GM12878 (cell line): ENCODE results near the gene GOLIM4. TPM values are rescaled to one million over a fixed set of nuclear protein-coding genes. Genes with fewer than 3 reads are reported as not detected.
A peak's percentile ranks its signal among the peaks of the same experiment; 100 is the strongest.

ENCODE experiments used
- ATAC-seq: fragments of 200-7000 bp; cut with Tn5 transposase; 3 replicates; pipeline ENCODE4 v1.9.1; 2020; ENCODE audit warnings: mild to moderate bottlenecking, moderate library complexity
- BruUV-seq: library from RNA; stranded (reverse); fragments of 400-500 nt; replicated peaks from 2 replicates; lab custom pipeline; 2021; lab: Mats Ljungman, UMichigan
- CTCF ChIA-PET: fragments of 300-600 bp; sonication (Branson Sonifier 250); formaldehyde crosslinking; extraction: SDS; loops from one replicate; lab custom pipeline; 2021; ENCODE audit warnings: inconsistent platforms; lab: Yijun Ruan, JAX
- POLR2A ChIA-PET: fragments of 350-600 bp; formaldehyde crosslinking; extraction: SDS; loops from one replicate; lab custom pipeline; 2021; ENCODE audit warnings: inconsistent platforms; lab: Charles Lee
- RAD21 ChIA-PET: fragments of 300-600 bp; sonication (Branson Sonifier 250); formaldehyde crosslinking; loops from one replicate; lab custom pipeline; 2023; ENCODE audit warnings: antibody characterized with exemption; ENCODE audit not compliant: unreplicated experiment; lab: Charles Lee
- SMC1A ChIA-PET: fragments of 300-600 bp; sonication (Branson Sonifier 250); formaldehyde crosslinking; loops from one replicate; lab custom pipeline; 2023; ENCODE audit not compliant: unreplicated experiment, uncharacterized antibody; lab: Charles Lee
- DNase-seq: peaks from one replicate; pipeline ENCODE4 v3.0.0-alpha.2; 2011; ENCODE audit warnings: low read depth, low spot score
- FAIRE-seq: peaks from 3 replicates; lab custom pipeline; 2011; peaks lifted over from hg19 to GRCh38; lab: Jason Lieb, UNC
- H2AFZ ChIP-seq: 2 replicates; pipeline ENCODE4 v1.6.0; 2011; ENCODE audit warnings: low read depth, low read length, control low read depth; ENCODE audit not compliant: control insufficient read depth
- H3K27ac ChIP-seq: 2 replicates; pipeline ENCODE4 v1.5.1; 2011; ENCODE audit warnings: control low read depth; ENCODE audit not compliant: control insufficient read depth, insufficient read depth
- H3K27me3 ChIP-seq, 2 experiments: replicated peaks in 1 of 2; 2 replicates each; pipeline versions ENCODE4 v1.6.0 to v1.6.1; 2011; ENCODE audit warnings: low read length in 1 of 2; ENCODE audit not compliant: control insufficient read depth in 2 of 2, insufficient read depth in 2 of 2
- H3K36me3 ChIP-seq, 2 experiments: 2 replicates each; pipeline ENCODE4 v1.5.1; 2011; ENCODE audit warnings: low read length in 1 of 2; ENCODE audit not compliant: control insufficient read depth in 2 of 2, insufficient read depth in 2 of 2
- H3K4me1 ChIP-seq: 2 replicates; pipeline ENCODE4 v1.6.1; 2011; ENCODE audit warnings: mild to moderate bottlenecking, low read length, moderate library complexity, mixed read lengths; ENCODE audit not compliant: control insufficient read depth, insufficient read depth
- H3K4me2 ChIP-seq: 2 replicates; pipeline ENCODE4 v1.6.0; 2011; ENCODE audit warnings: control low read depth; ENCODE audit not compliant: control insufficient read depth, insufficient read depth
- H3K4me3 ChIP-seq: fragments of 200-600 bp; sonication (generic); 2 replicates; pipeline ENCODE4 v1.5.1; 2016
- H3K79me2 ChIP-seq: 2 replicates; pipeline ENCODE4 v1.6.0; 2011; ENCODE audit warnings: low read length; ENCODE audit not compliant: control insufficient read depth, insufficient read depth
- H3K9ac ChIP-seq: 2 replicates; pipeline ENCODE4 v1.8.0; 2011; ENCODE audit warnings: low read length, control low read depth, mixed read lengths; ENCODE audit not compliant: control insufficient read depth, insufficient read depth
- H3K9me3 ChIP-seq: replicated peaks from 3 replicates; pipeline ENCODE4 v1.5.1; 2011; ENCODE audit warnings: mild to moderate bottlenecking, low read length; ENCODE audit not compliant: control insufficient read depth, insufficient read depth
- H4K20me1 ChIP-seq: 2 replicates; pipeline ENCODE4 v1.6.0; 2011; ENCODE audit not compliant: control insufficient read depth, insufficient read depth
- RAD21 ChIP-seq: IDR thresholded peaks from 2 replicates; pipeline ENCODE4 v1.6.1; 2011; ENCODE audit warnings: mild to moderate bottlenecking, low read depth, low read length, moderate library complexity; ENCODE audit not compliant: insufficient read depth
- RELA ChIP-seq: fragments of 450-650 bp; IDR thresholded peaks from 2 replicates; pipeline ENCODE4 v1.8.0; 2014; ENCODE audit warnings: borderline replicate concordance; ENCODE audit not compliant: partially characterized antibody
- SMC3 ChIP-seq: IDR thresholded peaks from 2 replicates; pipeline ENCODE4 v1.6.1; 2011; ENCODE audit warnings: low read length, improper control_type of control experiment, borderline replicate concordance
- WGBS: methylation state at CpG from one replicate; pipeline ENCODE4 v1.1.6; 2016; ENCODE audit warnings: low lambda C conversion rate; ENCODE audit not compliant: insufficient replicate concordance, insufficient coverage; ENCODE audit errors: missing lambda C conversion rate; 5-methylcytosine and 5-hydroxymethylcytosine counted together
- in situ Hi-C: fragments of 300-500 bp; cut with MboI; formaldehyde crosslinking; loops from 9 replicates; pipeline ENCODE4 v1.14.3; 2018; ENCODE audit warnings: mixed read lengths
- intact Hi-C: fragments of 100-400 bp; cut with micrococcal nuclease; formaldehyde crosslinking; loops from one replicate; pipeline ENCODE4 v1.14.2; 2022; ENCODE audit not compliant: unreplicated experiment
- polyA plus RNA-seq, 11 experiments: library from polyadenylated mRNA; depleted of rRNA in 4 of 11; unstranded in 6 of 11; stranded (reverse) in 5 of 11; fragments of >200 nt; fragmentation: Nextera tagmentation in 4 of 11; fragmentation: Illumina TruSeq in 1 of 11; extraction: Ambion mirVana in 4 of 11; extraction: Trizol in 1 of 11; gene quantifications; 1 replicate in 1 of 11; 2 replicates in 10 of 11; pipeline versions ENCODE4 v1.2.1 to v1.2.3, GENCODE V29; 2011 to 2016; ENCODE audit warnings: inconsistent platforms in 2 of 11, missing spikeins in 2 of 11, low read depth in 1 of 11
- total RNA-seq, 4 experiments: library from RNA; depleted of rRNA in 3 of 4; stranded (reverse); fragments of >200 nt in 3 of 4; fragmentation: Illumina TruSeq in 1 of 4; extraction: Trizol in 1 of 4; gene quantifications; 2 replicates each; pipeline versions ENCODE4 v1.2.1 to v1.2.3, GENCODE V29; 2013 to 2021
- TF ChIP-seq, protein P1 (sequence below), 3 experiments: IDR thresholded peaks in 2 of 3; conservative IDR thresholded peaks in 1 of 3; 2 replicates each; pipeline ENCODE4 v1.5.1; 2011; ENCODE audit warnings: low read depth in 3 of 3, low read length in 3 of 3, mild to moderate bottlenecking in 3 of 3, control low read depth in 2 of 3, moderate library complexity in 2 of 3, inconsistent platforms in 1 of 3, mixed read lengths in 1 of 3; ENCODE audit not compliant: control insufficient read depth in 2 of 3, insufficient read depth in 1 of 3; ENCODE audit errors: extremely low read depth in 1 of 3

GOLIM4 gene
- total and polyA plus RNA-seq, 10 of the 15 experiments (the other 5 are each of a cell fraction or from before 2014, with no cell fraction given): 11.1 to 32.4 (median 19.3) TPM

GRCh38 chr3:168040607-168041208 is 55.0 kb downstream of the GOLIM4 start:
- intact Hi-C loops (loop anchor here (2.0 to 10.0 kb wide), 2 partner anchors 660 to 804 kb away; partner anchors contain the start of gene ZBBX), in situ Hi-C loops (loop anchor here (10.0 kb wide), 1 partner anchor 814 kb away; no protein-coding TSS in a partner anchor)
- H2AFZ ChIP-seq: no peak overlapping the region
- ChIA-PET CTCF (interaction anchor here (0.7 to 6.9 kb wide), 13 partner anchors 10 to 202 kb away, joined by 3 to 48 read pairs (median 3); no protein-coding TSS in a partner anchor), SMC1A (interaction anchor here (1.3 to 2.7 kb wide), 6 partner anchors 12 to 159 kb away, joined by 3 to 15 read pairs (median 8); partner anchors contain the start of gene GOLIM4), RAD21 (interaction anchor here (0.8 to 1.2 kb wide), 3 partner anchors 12 to 635 kb away, joined by 3 to 4 read pairs (median 3); no protein-coding TSS in a partner anchor), POLR2A (interaction anchor here (1.0 kb wide), 1 partner anchor 11 kb away, joined by 3 read pairs; no protein-coding TSS in a partner anchor)
- H3K27ac ChIP-seq: no peak overlapping the region
- TF ChIP-seq SMC3 (peak; percentile 40; the same call in 1 of the 2 replicates), RAD21 (peak; percentile 58), RELA (no peak)
- TF ChIP-seq, protein P1, sequence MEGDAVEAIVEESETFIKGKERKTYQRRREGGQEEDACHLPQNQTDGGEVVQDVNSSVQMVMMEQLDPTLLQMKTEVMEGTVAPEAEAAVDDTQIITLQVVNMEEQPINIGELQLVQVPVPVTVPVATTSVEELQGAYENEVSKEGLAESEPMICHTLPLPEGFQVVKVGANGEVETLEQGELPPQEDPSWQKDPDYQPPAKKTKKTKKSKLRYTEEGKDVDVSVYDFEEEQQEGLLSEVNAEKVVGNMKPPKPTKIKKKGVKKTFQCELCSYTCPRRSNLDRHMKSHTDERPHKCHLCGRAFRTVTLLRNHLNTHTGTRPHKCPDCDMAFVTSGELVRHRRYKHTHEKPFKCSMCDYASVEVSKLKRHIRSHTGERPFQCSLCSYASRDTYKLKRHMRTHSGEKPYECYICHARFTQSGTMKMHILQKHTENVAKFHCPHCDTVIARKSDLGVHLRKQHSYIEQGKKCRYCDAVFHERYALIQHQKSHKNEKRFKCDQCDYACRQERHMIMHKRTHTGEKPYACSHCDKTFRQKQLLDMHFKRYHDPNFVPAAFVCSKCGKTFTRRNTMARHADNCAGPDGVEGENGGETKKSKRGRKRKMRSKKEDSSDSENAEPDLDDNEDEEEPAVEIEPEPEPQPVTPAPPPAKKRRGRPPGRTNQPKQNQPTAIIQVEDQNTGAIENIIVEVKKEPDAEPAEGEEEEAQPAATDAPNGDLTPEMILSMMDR (IDR thresholded peaks at IDR 0.05 in 2 of 3, conservative IDR thresholded peaks at IDR 0.05 in 1 of 3; ENCODE audit: control insufficient read depth in 2 of 3, extremely low read depth in 1 of 3, insufficient read depth in 1 of 3, low read depth in 3 of 3, low read length in 3 of 3): peak; percentile 31 to 58 (median 51); a peak in 4 of 6 replicates
- 79% methylated on average over 6 of the region's 6 CpGs for WGBS
- no peak overlapping the region for H3K9ac ChIP-seq
- H3K27me3 ChIP-seq: no peaks in the 10 kb centered on the region
- peaks cover 4 to 6% of the 10 kb centered on the region in 2 experiments for H3K36me3 ChIP-seq
- no peaks in the 10 kb centered on the region for H4K20me1 ChIP-seq
- H3K4me3 ChIP-seq: no peak overlapping the region
- no peaks in the 10 kb centered on the region for H3K9me3 ChIP-seq
- DNase-seq (no peak), ATAC-seq (peak; percentile 68), FAIRE-seq (peak; percentile 88)
- H3K4me1 ChIP-seq: no peaks in the 10 kb centered on the region
- H3K79me2 ChIP-seq: no peaks in the 10 kb centered on the region
- H3K4me2 ChIP-seq: no peak overlapping the region
- no TSS peak for BruUV-seq
